K562 (cell line): ENCODE results near the gene PDE6D. TPM values are rescaled to one million over a fixed set of nuclear protein-coding genes. Genes with fewer than 3 reads are reported as not detected.
A peak's percentile ranks its signal among the peaks of the same experiment; 100 is the strongest.

Source experiments
- DPF2 ChIP-seq: fragments of 450-650 bp; IDR thresholded peaks from 2 replicates; pipeline ENCODE4 v1.6.1; 2016
- E2F1 ChIP-seq: sonication (generic); formaldehyde crosslinking; IDR thresholded peaks from 2 replicates; pipeline ENCODE4 v1.8.1; 2023; ENCODE audit warnings: mild to moderate bottlenecking, missing genetic modification reagents, moderate library complexity
- GABPA ChIP-seq: fragments of 200-800 bp; sonication (Bioruptor generic); conservative IDR thresholded peaks from 2 replicates; pipeline ENCODE4 v1.6.1; 2016; ENCODE audit warnings: low read depth, missing genetic modification characterization, missing compliant biosample characterization
- HMBOX1 ChIP-seq: sonication (generic); IDR thresholded peaks from 2 replicates; pipeline ENCODE4 v1.6.1; 2016
- MGA ChIP-seq: fragments of 450-650 bp; IDR thresholded peaks from 2 replicates; pipeline ENCODE4 v1.6.1; 2016; ENCODE audit warnings: mild to moderate bottlenecking, moderate library complexity
- PCBP1 ChIP-seq: fragments of 200-400 bp; formaldehyde crosslinking; IDR thresholded peaks from 2 replicates; pipeline ENCODE4 v1.6.1; 2018; ENCODE audit warnings: mild to moderate bottlenecking, low read depth, low read length; ENCODE audit not compliant: poor library complexity, severe bottlenecking
- PML ChIP-seq: IDR thresholded peaks from 2 replicates; pipeline ENCODE4 v1.6.1; 2012; ENCODE audit warnings: low read length, inconsistent platforms
- RBM22 ChIP-seq: fragments of 200-400 bp; formaldehyde crosslinking; IDR thresholded peaks from 2 replicates; pipeline ENCODE4 v1.6.1; 2018; ENCODE audit warnings: low read length, low read depth; ENCODE audit not compliant: poor library complexity, severe bottlenecking
- RUNX1 ChIP-seq: sonication (generic); IDR thresholded peaks from 2 replicates; pipeline ENCODE4 v1.6.1; 2016; ENCODE audit warnings: antibody characterized with exemption, low read depth
- ZBTB33 ChIP-seq: sonication (generic); formaldehyde crosslinking; IDR thresholded peaks from 2 replicates; pipeline ENCODE4 v1.8.1; 2023; ENCODE audit warnings: mild to moderate bottlenecking, missing genetic modification reagents
- polyA plus RNA-seq, 8 experiments: library from polyadenylated mRNA; depleted of rRNA in 4 of 8; stranded (reverse) in 5 of 8; unstranded in 3 of 8; fragments of >200 nt; fragmentation: Nextera tagmentation in 2 of 8; fragmentation: Illumina TruSeq in 1 of 8; extraction: Ambion mirVana in 2 of 8; extraction: Trizol in 1 of 8; gene quantifications; 2 replicates each; pipeline versions ENCODE4 v1.2.1 to v1.2.3, GENCODE V29; 2011 to 2014; ENCODE audit warnings: inconsistent platforms in 1 of 8, missing spikeins in 1 of 8
- total RNA-seq, 7 experiments: library from RNA; depleted of rRNA in 6 of 7; stranded (reverse); fragments of >200 nt in 6 of 7; fragmentation: Illumina TruSeq in 2 of 7; extraction: Trizol in 2 of 7; gene quantifications; 2 replicates each; pipeline versions ENCODE4 v1.2.1 to v1.2.3, GENCODE V29; 2011 to 2021; ENCODE audit warnings: low replicate concordance in 1 of 7

The PDE6D gene
- total and polyA plus RNA-seq, 9 of the 15 experiments (the other 6 are each of a cell fraction or from before 2014, with no cell fraction given) = 0.65 to 11.6 (median 7.0) TPM

- TF ChIP-seq RUNX1 (no peak), ZBTB33 (0 out of 2 replicates have a peak, but pooled peaks have one; percentile 28), PCBP1 (peak; percentile 21), E2F1 (no peak), MGA (no peak; the same call in 1 of the 2 replicates), DPF2 (no peak), RBM22 (no peak), HMBOX1 (no peak), GABPA (tag) (peak; percentile 91), PML (no peak; the same call in 1 of the 2 replicates)
Measured at GRCh38 chr2:231780909-231781797, at the start of gene PDE6D (continued).
